Colonic mucosa (tissue), 4 donors: ENCODE data around the gene MYG1. TPM values are rescaled to one million over a fixed set of nuclear protein-coding genes. Genes with fewer than 3 reads are reported as not detected.

Experiments
- DNase-seq: peaks from one replicate; pipeline ENCODE4 v3.0.0-alpha.2; 2020
- H3K27ac ChIP-seq: fragments of 200-600 bp; one replicate; pipeline ENCODE4 v1.8.0; 2021
- H3K27me3 ChIP-seq: fragments of 200-600 bp; one replicate; pipeline ENCODE4 v1.8.0; 2021
- H3K36me3 ChIP-seq: fragments of 200-600 bp; one replicate; pipeline ENCODE4 v1.8.0; 2021
- H3K4me1 ChIP-seq: fragments of 200-600 bp; one replicate; pipeline ENCODE4 v1.8.0; 2021; ENCODE audit warnings: mild to moderate bottlenecking
- H3K4me3 ChIP-seq: fragments of 200-600 bp; one replicate; pipeline ENCODE4 v1.8.0; 2021
- H3K9ac ChIP-seq, 2 donors: one replicate each; pipeline ENCODE4 v1.7.0; 2013; ENCODE audit warnings: control low read depth in 2 of 2, low read depth in 2 of 2, low read length in 2 of 2
- H3K9me3 ChIP-seq: fragments of 200-600 bp; one replicate; pipeline ENCODE4 v1.8.0; 2021
- CTCF ChIP-seq: fragments of 200-600 bp; IDR thresholded peaks from one replicate; pipeline ENCODE4 v1.8.0; 2022; ENCODE audit warnings: antibody characterized with exemption, mild to moderate bottlenecking
- intact Hi-C: fragments of 100-400 bp; cut with DNase I; formaldehyde crosslinking; loops from one replicate; pipeline ENCODE4 v1.14.1; 2022
- total RNA-seq, 2 donors: library from RNA; stranded (reverse); fragmentation: NEBNext Ultra II Directional in 1 of 2; extraction: Animal tissue kit (Norgen Biotek cat#: 25700) in 1 of 2; gene quantifications; one replicate each; pipeline ENCODE4 v1.2.1, GENCODE V29; 2021
- donor health status: healthy.
- donor health status: DM: no; HTN: no; CAD: no.
- donor health status: DM: no; HTN: no; CAD: no.

The MYG1 gene
- total RNA-seq, 2 donors from 2014 or later = 37.4 to 60.6 TPM

GRCh38 chr12:53347905-53348304 is 48.4 kb downstream of the MYG1 start:
- Histone ChIP-seq H3K9ac (no peak overlapping the region), H3K4me1 (no peaks in the 10 kb centered on the region), H3K27me3 (no peaks in the 10 kb centered on the region), H3K9me3 (no peaks in the 10 kb centered on the region), H3K36me3 (no peaks in the 10 kb centered on the region), H3K27ac (no peak overlapping the region), H3K4me3 (no peak overlapping the region)
- no peak for TF ChIP-seq CTCF
- intact Hi-C loops = no loop called here
- DNase-seq = no peak

- Histone ChIP-seq H3K4me3 (no peak overlapping the region), H3K27me3 (no peaks in the 10 kb centered on the region), H3K4me1 (no peaks in the 10 kb centered on the region), H3K9me3 (no peaks in the 10 kb centered on the region), H3K36me3 (no peaks in the 10 kb centered on the region), H3K9ac (peak overlapping the region in 1 of 2 donors; percentile 41), H3K27ac (peak overlapping the region; percentile 62)
- DNase-seq = peak; percentile 91
- intact Hi-C loops = loop anchor here (2.0 kb wide), 1 partner anchor 68 kb away; no protein-coding TSS in a partner anchor
- peak; percentile 84 for TF ChIP-seq CTCF
These were observed 53.1 kb downstream of the MYG1 start for GRCh38 chr12:53352331-53353256.

DNA sequence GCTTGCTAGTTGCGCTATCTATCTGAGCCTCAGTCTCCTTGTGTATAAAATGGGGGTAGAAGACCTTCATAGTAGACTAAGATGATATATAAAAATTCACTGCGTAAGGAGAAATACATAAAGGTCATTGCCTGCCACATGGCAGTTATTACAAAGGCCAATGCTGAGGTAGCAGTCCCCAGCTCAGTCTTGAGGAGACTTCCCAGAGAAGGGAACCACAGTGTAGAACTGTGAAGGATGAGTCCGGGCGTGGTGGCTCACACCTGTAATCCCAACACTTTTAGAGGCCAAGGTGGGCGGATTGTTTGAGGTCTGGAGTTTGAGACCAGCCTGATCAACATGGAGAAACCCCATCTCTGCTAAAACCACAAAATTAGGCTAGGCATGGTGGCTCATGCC is 53.8 kb downstream of the MYG1 start:
- peak overlapping the region; percentile 62 for H3K27ac ChIP-seq

GRCh38 chr12:53355121-53355520 is 55.6 kb downstream of the MYG1 start:
- H3K4me1 ChIP-seq = no peaks in the 10 kb centered on the region
- H3K4me3 ChIP-seq = no peak overlapping the region
- no peak for TF ChIP-seq CTCF
- DNase-seq = no peak
- H3K36me3 ChIP-seq = no peaks in the 10 kb centered on the region
- intact Hi-C loops = no loop called here
- no peak overlapping the region for H3K27ac ChIP-seq
- no peaks in the 10 kb centered on the region for H3K9me3 ChIP-seq
- H3K9ac ChIP-seq = no peak overlapping the region
- no peaks in the 10 kb centered on the region for H3K27me3 ChIP-seq

More for the DNA sequence above, 53.8 kb downstream of the MYG1 start:
- intact Hi-C loops = loop anchor here (2.0 kb wide), 1 partner anchor 68 kb away; no protein-coding TSS in a partner anchor
- no peaks in the 10 kb centered on the region for H3K4me1 ChIP-seq
- H3K9ac ChIP-seq = peak overlapping the region in 1 of 2 donors; percentile 41
- H3K9me3 ChIP-seq = no peaks in the 10 kb centered on the region
- TF ChIP-seq CTCF = no peak
- DNase-seq = no peak
- H3K36me3 ChIP-seq = no peaks in the 10 kb centered on the region
- no peak overlapping the region for H3K4me3 ChIP-seq
- no peaks in the 10 kb centered on the region for H3K27me3 ChIP-seq

Other genes starting within 250 kb of the MYG1 start
- gene TNS2, start 249.6 kb upstream of the MYG1 start, total RNA-seq = 10 to 100 TPM; 26.0 to 27.1 TPM
- 10 to 100 TPM; 32.5 to 35.0 TPM for gene SPRYD3, start 220.3 kb upstream of the MYG1 start, total RNA-seq
- 10 to 100 TPM in 1 of 2 donors, 1 to 10 TPM in 1; 7.2 to 14.6 TPM for gene IGFBP6, start 202.0 kb upstream of the MYG1 start, total RNA-seq
- gene SOAT2, start 196.2 kb upstream of the MYG1 start, total RNA-seq = under 1 TPM in 1 of 2 donors, not detected in 1; 0.12 TPM
- 10 to 100 TPM; 27.5 to 32.3 TPM for gene ZNF740, start 119.0 kb upstream of the MYG1 start, total RNA-seq
- 10 to 100 TPM in 1 of 2 donors, 1 to 10 TPM in 1; 9.1 to 20.4 TPM for gene CSAD, start 118.8 kb upstream of the MYG1 start, total RNA-seq
- 1 to 10 TPM; 5.3 to 8.8 TPM for gene ITGB7, start 92.4 kb upstream of the MYG1 start, total RNA-seq
- gene RARG, start 67.5 kb upstream of the MYG1 start, total RNA-seq = 10 to 100 TPM; 11.4 to 21.5 TPM
- gene ESPL1, start 31.4 kb upstream of the MYG1 start, total RNA-seq = 10 to 100 TPM in 1 of 2 donors, 1 to 10 TPM in 1; 9.6 to 34.6 TPM
- gene PFDN5, start 4.2 kb upstream of the MYG1 start, total RNA-seq = 100 to 1,000 TPM; 247 to 305 TPM
- gene AAAS, start 21.9 kb downstream of the MYG1 start, total RNA-seq = 10 to 100 TPM; 36.4 to 61.4 TPM
- gene SP7, start 36.7 kb downstream of the MYG1 start, total RNA-seq = not detected
- 10 to 100 TPM; 83.6 to 96.8 TPM for gene SP1, start 80.5 kb downstream of the MYG1 start, total RNA-seq
- under 1 TPM in 1 of 2 donors, not detected in 1; 0.17 TPM for gene AMHR2, start 124.2 kb downstream of the MYG1 start, total RNA-seq
- gene PRR13, start 142.0 kb downstream of the MYG1 start, total RNA-seq = 100 to 1,000 TPM; 331 to 504 TPM
- gene PCBP2, start 152.4 kb downstream of the MYG1 start, total RNA-seq = 100 to 1,000 TPM; 579 to 596 TPM
- 1 to 10 TPM; 3.2 to 3.8 TPM for gene MAP3K12, start 199.8 kb downstream of the MYG1 start, total RNA-seq
- gene TARBP2, start 201.6 kb downstream of the MYG1 start, total RNA-seq = 10 to 100 TPM; 20.7 to 36.9 TPM
- gene NPFF, start 207.8 kb downstream of the MYG1 start, total RNA-seq = not detected